Osteocyte (in vitro differentiated cells): ENCODE measurements around the gene CDC123. TPM values are rescaled to one million over a fixed set of nuclear protein-coding genes. Genes with fewer than 3 reads are reported as not detected.

Experiments
- DNase-seq: peaks from one replicate; pipeline ENCODE4 v3.0.0; 2021; ENCODE audit warnings: mixed read lengths; ENCODE audit not compliant: unreplicated experiment; ENCODE audit errors: extremely low spot score
- H3K27ac Mint-ChIP-seq: one replicate; pipeline ENCODE4 v1.8.0; 2021; ENCODE audit warnings: mild to moderate bottlenecking, mixed read lengths; ENCODE audit not compliant: unreplicated experiment
- H3K27me3 Mint-ChIP-seq: one replicate; pipeline ENCODE4 v1.8.0; 2021; ENCODE audit warnings: mixed read lengths; ENCODE audit not compliant: unreplicated experiment
- H3K36me3 Mint-ChIP-seq: one replicate; pipeline ENCODE4 v1.8.0; 2021; ENCODE audit warnings: mixed read lengths; ENCODE audit not compliant: unreplicated experiment
- H3K4me1 Mint-ChIP-seq: one replicate; pipeline ENCODE4 v1.8.0; 2021; ENCODE audit warnings: mixed read lengths; ENCODE audit not compliant: unreplicated experiment
- H3K4me3 Mint-ChIP-seq: one replicate; pipeline ENCODE4 v1.8.0; 2021; ENCODE audit warnings: mild to moderate bottlenecking, moderate library complexity, mixed read lengths; ENCODE audit not compliant: unreplicated experiment
- H3K9me3 Mint-ChIP-seq: one replicate; pipeline ENCODE4 v1.8.0; 2021; ENCODE audit warnings: mixed read lengths; ENCODE audit not compliant: unreplicated experiment
- total RNA-seq: library from RNA; stranded (reverse); gene quantifications from 2 replicates; pipeline ENCODE4 v1.2.1, GENCODE V29; 2021
- TF ChIP-seq, protein P1 (sequence below): fragments of 200-600 bp; sonication (generic); IDR thresholded peaks from 2 replicates; pipeline ENCODE4 v1.5.0; 2021; ENCODE audit warnings: antibody characterized with exemption, mild to moderate bottlenecking, moderate library complexity

The CDC123 gene
- total RNA-seq, 1 donor from 2014 or later, result 68.5 TPM

DNA sequence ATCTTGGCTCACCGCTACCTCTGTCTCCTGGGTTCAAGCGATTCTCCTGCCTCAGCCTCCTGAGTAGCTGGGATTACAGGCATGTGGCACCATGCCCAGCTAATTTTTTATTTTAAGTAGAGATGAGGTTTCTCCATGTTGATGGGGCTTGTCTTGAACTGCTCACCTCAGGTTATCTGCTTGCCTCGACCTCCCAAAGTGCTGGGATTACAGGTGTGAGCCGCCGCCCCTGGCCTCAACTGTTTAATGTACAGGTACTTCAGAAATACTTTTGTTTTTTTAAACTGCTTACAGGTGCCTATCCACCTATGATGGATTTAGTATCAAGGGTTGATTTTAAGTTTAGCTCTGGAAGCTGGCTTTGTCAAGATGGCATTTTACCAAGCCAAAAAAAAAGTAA, 55.6 kb downstream of the CDC123 start:
- no peak for DNase-seq
- Mint-ChIP-seq H3K27me3 (no peaks in the 10 kb centered on the region), H3K36me3 (peaks cover 15% of the 10 kb centered on the region), H3K4me1 (no peaks in the 10 kb centered on the region), H3K9me3 (no peaks in the 10 kb centered on the region), H3K4me3 (no peak overlapping the region), H3K27ac (no peak overlapping the region)
- TF ChIP-seq, protein P1, sequence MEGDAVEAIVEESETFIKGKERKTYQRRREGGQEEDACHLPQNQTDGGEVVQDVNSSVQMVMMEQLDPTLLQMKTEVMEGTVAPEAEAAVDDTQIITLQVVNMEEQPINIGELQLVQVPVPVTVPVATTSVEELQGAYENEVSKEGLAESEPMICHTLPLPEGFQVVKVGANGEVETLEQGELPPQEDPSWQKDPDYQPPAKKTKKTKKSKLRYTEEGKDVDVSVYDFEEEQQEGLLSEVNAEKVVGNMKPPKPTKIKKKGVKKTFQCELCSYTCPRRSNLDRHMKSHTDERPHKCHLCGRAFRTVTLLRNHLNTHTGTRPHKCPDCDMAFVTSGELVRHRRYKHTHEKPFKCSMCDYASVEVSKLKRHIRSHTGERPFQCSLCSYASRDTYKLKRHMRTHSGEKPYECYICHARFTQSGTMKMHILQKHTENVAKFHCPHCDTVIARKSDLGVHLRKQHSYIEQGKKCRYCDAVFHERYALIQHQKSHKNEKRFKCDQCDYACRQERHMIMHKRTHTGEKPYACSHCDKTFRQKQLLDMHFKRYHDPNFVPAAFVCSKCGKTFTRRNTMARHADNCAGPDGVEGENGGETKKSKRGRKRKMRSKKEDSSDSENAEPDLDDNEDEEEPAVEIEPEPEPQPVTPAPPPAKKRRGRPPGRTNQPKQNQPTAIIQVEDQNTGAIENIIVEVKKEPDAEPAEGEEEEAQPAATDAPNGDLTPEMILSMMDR, result no peak

DNA sequence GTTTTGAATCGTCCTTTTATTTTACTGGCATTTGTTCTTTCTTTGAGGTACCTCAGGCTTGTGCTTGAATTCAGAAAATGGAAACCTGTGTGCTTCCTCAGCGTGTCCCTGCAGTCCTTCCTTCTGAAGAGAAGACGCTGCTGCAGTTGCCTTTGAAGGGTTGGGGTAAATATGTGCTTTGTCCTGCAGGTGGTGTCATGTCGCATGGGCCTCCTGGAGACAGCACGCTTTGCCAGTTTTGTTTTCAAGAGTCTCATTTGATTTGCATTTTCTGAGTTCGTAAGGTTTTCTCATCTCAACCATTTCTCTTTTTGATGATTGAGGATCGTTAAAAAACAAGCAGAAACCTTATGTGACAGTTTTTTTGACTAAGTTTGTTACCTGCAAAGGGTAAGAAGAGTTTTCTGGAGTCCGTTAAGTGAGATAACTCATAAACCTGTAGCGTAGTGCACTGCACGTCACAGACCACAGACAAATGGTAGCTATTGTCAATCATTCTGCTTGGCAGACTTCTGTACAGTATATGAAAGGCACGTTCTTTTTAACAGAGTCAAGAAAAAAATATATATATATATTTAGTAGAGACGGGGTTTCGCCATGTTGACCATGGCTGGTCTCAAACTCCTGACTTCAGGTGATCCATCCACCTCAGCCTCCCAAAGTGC, 57.0 kb downstream of the CDC123 start:
- peaks cover 12% of the 10 kb centered on the region for H3K36me3 Mint-ChIP-seq
- no peaks in the 10 kb centered on the region for H3K4me1 Mint-ChIP-seq
- no peak overlapping the region for H3K4me3 Mint-ChIP-seq
- TF ChIP-seq, protein P1, result peak; percentile 39
- H3K27ac Mint-ChIP-seq, result no peak overlapping the region
- H3K9me3 Mint-ChIP-seq, result no peaks in the 10 kb centered on the region
- H3K27me3 Mint-ChIP-seq, result no peaks in the 10 kb centered on the region
- no peak for DNase-seq

DNA sequence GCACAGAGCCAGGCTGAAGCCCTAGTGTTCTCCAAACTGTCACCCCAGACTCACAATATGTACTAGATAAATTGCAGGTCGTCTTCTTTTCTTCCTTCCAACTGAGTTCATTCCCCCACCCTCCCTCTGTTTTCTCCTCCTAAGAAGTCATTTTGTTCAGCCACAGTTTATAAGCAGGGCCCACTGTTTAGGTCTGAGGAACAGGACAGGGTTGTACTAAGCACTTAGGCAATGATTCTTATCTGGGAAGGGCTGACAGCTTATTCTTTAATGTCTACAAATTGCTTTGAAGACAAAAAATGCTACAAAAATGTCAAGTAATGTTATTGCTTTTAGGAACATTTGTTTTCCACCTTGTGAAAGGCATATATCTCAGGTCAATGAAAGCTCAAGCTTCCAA, 59.1 kb downstream of the CDC123 start:
- no peak overlapping the region for H3K27ac Mint-ChIP-seq
- H3K4me3 Mint-ChIP-seq, result no peak overlapping the region
- no peak for DNase-seq

DNA sequence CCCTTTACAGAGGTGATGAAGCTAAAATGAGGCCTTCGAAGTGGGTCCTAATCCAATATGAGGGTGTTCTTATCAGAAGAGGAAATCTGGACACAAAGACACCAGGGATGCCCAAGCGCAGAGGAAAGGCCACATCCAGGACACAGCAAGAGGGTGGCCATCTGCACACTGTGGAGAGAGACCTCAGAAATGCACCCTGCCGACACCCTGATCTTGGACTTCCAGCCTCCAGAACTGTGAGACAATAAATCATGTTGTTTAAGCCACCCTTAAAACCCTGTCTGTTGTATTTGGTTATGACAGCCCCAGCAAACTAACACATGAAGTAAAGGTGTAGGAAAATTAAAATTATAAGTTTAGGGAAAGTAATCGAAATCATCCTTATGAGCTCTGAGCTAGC, 64.0 kb downstream of the CDC123 start:
- Mint-ChIP-seq H3K27me3 (no peaks in the 10 kb centered on the region), H3K4me3 (no peak overlapping the region), H3K27ac (no peak overlapping the region), H3K4me1 (peaks cover 3% of the 10 kb centered on the region), H3K36me3 (peaks cover 6% of the 10 kb centered on the region), H3K9me3 (no peaks in the 10 kb centered on the region)
- no peak for DNase-seq
- TF ChIP-seq, protein P1, result no peak

More for the DNA sequence above, 59.1 kb downstream of the CDC123 start:
- TF ChIP-seq, protein P1, result no peak
- Mint-ChIP-seq H3K9me3 (no peaks in the 10 kb centered on the region), H3K36me3 (peaks cover 7% of the 10 kb centered on the region), H3K4me1 (no peaks in the 10 kb centered on the region), H3K27me3 (no peaks in the 10 kb centered on the region)

DNA sequence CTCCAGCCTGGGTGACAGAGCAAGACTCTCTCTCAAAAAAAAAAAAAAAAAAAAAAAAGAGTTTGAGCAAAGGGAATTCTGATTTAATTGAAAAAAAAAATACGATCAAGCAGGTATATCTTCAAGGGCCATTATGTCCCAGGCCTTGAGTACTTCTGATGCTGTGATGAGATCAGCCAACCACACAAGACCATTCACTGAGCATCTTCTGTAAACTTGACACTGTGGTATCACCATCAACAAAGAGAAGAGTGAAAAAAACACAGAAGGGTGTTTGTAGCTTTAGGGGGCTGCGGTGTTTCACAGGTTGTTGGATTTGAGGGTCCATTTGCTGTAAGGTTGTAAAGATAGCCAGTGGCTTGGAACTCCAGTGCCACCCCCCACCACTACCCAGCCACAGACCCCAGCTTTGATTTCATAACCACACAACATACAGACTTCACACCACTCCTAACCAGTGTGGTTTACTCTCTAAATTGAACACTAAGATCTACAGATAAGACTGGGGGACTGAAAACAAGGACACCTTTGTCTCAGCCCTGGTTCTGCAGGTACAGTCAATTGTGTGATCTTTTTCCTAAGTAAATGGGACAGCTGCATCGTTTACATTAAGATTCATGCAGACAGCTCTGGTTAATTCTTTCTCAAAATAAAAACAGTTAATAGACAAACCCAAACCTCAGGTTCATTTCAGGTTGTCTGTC, 66.4 kb downstream of the CDC123 start:
- H3K27ac Mint-ChIP-seq, result no peak overlapping the region
- no peak overlapping the region for H3K4me3 Mint-ChIP-seq
- no peak for DNase-seq
- no peaks in the 10 kb centered on the region for H3K27me3 Mint-ChIP-seq
- peaks cover 6% of the 10 kb centered on the region for H3K36me3 Mint-ChIP-seq
- H3K4me1 Mint-ChIP-seq, result peaks cover 3% of the 10 kb centered on the region
- H3K9me3 Mint-ChIP-seq, result no peaks in the 10 kb centered on the region
- TF ChIP-seq, protein P1, result no peak
